HEK293 (cell line): Measurements from ENCODE around the gene RASAL2.

Experiments
- CTCF ChIA-PET: fragments of 350-600 bp; formaldehyde crosslinking; extraction: SDS; loops from one replicate; lab custom pipeline; 2021; ENCODE audit warnings: antibody characterized with exemption; lab: Yijun Ruan, JAX
- POLR2A ChIA-PET: fragments of 300-600 bp; formaldehyde crosslinking; extraction: SDS; loops from one replicate; lab custom pipeline; 2020; ENCODE audit warnings: antibody characterized with exemption, inconsistent platforms; lab: Yijun Ruan, JAX
- H3K27ac ChIP-seq: fragments of 200-500 bp; sonication (Bioruptor generic); 2 replicates; pipeline ENCODE4 v1.5.1; 2014; ENCODE audit warnings: low read depth, low read length, control low read depth, inconsistent platforms; ENCODE audit errors: extremely low read depth
- H3K36me3 ChIP-seq, 2 experiments: fragments of 200-500 bp in 1 of 2; sonication (Bioruptor generic) in 1 of 2; 1 replicate in 1 of 2; 2 replicates in 1 of 2; pipeline ENCODE4 v1.5.1; 2014 to 2017; ENCODE audit warnings: inconsistent platforms in 2 of 2, low read length in 2 of 2; ENCODE audit not compliant: control insufficient read depth in 2 of 2, insufficient read depth in 1 of 2
- H3K4me1 ChIP-seq: fragments of 200-500 bp; sonication (Bioruptor generic); 2 replicates; pipeline ENCODE4 v1.5.1; 2014; ENCODE audit warnings: mild to moderate bottlenecking, low read length, inconsistent platforms; ENCODE audit not compliant: control insufficient read depth, insufficient read depth
- H3K4me3 ChIP-seq: 2 replicates; pipeline ENCODE4 v1.5.1; 2011; ENCODE audit warnings: low read depth, mild to moderate bottlenecking, control low read depth, low read length, moderate library complexity
- H3K9me3 ChIP-seq: fragments of 200-500 bp; sonication (Bioruptor generic); 2 replicates; pipeline ENCODE4 v1.5.1; 2014; ENCODE audit warnings: low read depth, low read length, inconsistent platforms; ENCODE audit not compliant: control insufficient read depth, insufficient read depth
- ATF2 ChIP-seq: fragments of 450-650 bp; formaldehyde crosslinking; IDR thresholded peaks from 2 replicates; pipeline ENCODE4 v1.5.1; 2016; ENCODE audit warnings: missing biosample characterization, missing genetic modification characterization, low read depth
- EGR2 ChIP-seq: fragments of 450-650 bp; formaldehyde crosslinking; IDR thresholded peaks from 2 replicates; pipeline ENCODE4 v1.5.1; 2016; ENCODE audit warnings: low read depth, missing biosample characterization, missing genetic modification characterization
- GLI4 ChIP-seq: fragments of 450-650 bp; formaldehyde crosslinking; IDR thresholded peaks from 2 replicates; pipeline ENCODE4 v1.5.1; 2016; ENCODE audit warnings: missing biosample characterization, missing genetic modification characterization
- GLIS1 ChIP-seq: fragments of 450-650 bp; formaldehyde crosslinking; IDR thresholded peaks from 2 replicates; pipeline ENCODE4 v1.5.1; 2016; ENCODE audit warnings: missing biosample characterization, missing genetic modification characterization
- KLF17 ChIP-seq: fragments of 450-650 bp; formaldehyde crosslinking; IDR thresholded peaks from 2 replicates; pipeline ENCODE4 v1.5.1; 2016; ENCODE audit warnings: missing biosample characterization, missing genetic modification characterization
- MZF1 ChIP-seq: fragments of 450-650 bp; formaldehyde crosslinking; IDR thresholded peaks from 2 replicates; pipeline ENCODE4 v1.5.1; 2017; ENCODE audit warnings: missing biosample characterization, missing genetic modification characterization, borderline replicate concordance
- SP3 ChIP-seq: fragments of 450-650 bp; formaldehyde crosslinking; IDR thresholded peaks from 2 replicates; pipeline ENCODE4 v1.5.1; 2016; ENCODE audit warnings: missing biosample characterization, missing genetic modification characterization
- ZBTB17 ChIP-seq: fragments of 450-650 bp; formaldehyde crosslinking; IDR thresholded peaks from 2 replicates; pipeline ENCODE4 v1.5.1; 2016; ENCODE audit warnings: missing biosample characterization, missing genetic modification characterization
- ZBTB20 ChIP-seq: fragments of 450-650 bp; formaldehyde crosslinking; IDR thresholded peaks from 2 replicates; pipeline ENCODE4 v1.5.1; 2016; ENCODE audit warnings: missing biosample characterization, missing genetic modification characterization
- ZFHX2 ChIP-seq: fragments of 450-650 bp; formaldehyde crosslinking; conservative IDR thresholded peaks from 2 replicates; pipeline ENCODE4 v1.5.1; 2016; ENCODE audit warnings: missing biosample characterization, missing genetic modification characterization
- ZNF155 ChIP-seq: fragments of 450-650 bp; formaldehyde crosslinking; IDR thresholded peaks from 2 replicates; pipeline ENCODE4 v1.5.1; 2016; ENCODE audit warnings: missing biosample characterization, missing genetic modification characterization
- ZNF16 ChIP-seq: fragments of 450-650 bp; formaldehyde crosslinking; IDR thresholded peaks from 2 replicates; pipeline ENCODE4 v1.5.1; 2016; ENCODE audit warnings: low read depth, missing biosample characterization, missing genetic modification characterization
- ZNF280C ChIP-seq: fragments of 450-650 bp; formaldehyde crosslinking; IDR thresholded peaks from 2 replicates; pipeline ENCODE4 v1.5.1; 2016; ENCODE audit warnings: missing biosample characterization, missing genetic modification characterization
- ZNF37A ChIP-seq: fragments of 450-650 bp; IDR thresholded peaks from 2 replicates; pipeline ENCODE4 v1.5.1; 2018; ENCODE audit warnings: missing biosample characterization, missing genetic modification characterization
- ZNF501 ChIP-seq: fragments of 450-650 bp; formaldehyde crosslinking; IDR thresholded peaks from 2 replicates; pipeline ENCODE4 v1.5.1; 2016; ENCODE audit warnings: missing biosample characterization, missing genetic modification characterization
- ZNF561 ChIP-seq: fragments of 450-650 bp; IDR thresholded peaks from 2 replicates; pipeline ENCODE4 v1.5.1; 2018; ENCODE audit warnings: missing biosample characterization, missing genetic modification characterization, borderline replicate concordance
- ZNF623 ChIP-seq: fragments of 450-650 bp; formaldehyde crosslinking; IDR thresholded peaks from 2 replicates; pipeline ENCODE4 v1.5.1; 2016; ENCODE audit warnings: missing biosample characterization, missing genetic modification characterization
- ZNF791 ChIP-seq: fragments of 450-650 bp; formaldehyde crosslinking; IDR thresholded peaks from 2 replicates; pipeline ENCODE4 v1.5.1; 2016; ENCODE audit warnings: missing biosample characterization, missing genetic modification characterization
- ZNF837 ChIP-seq: fragments of 450-650 bp; formaldehyde crosslinking; IDR thresholded peaks from 2 replicates; pipeline ENCODE4 v1.5.1; 2016; ENCODE audit warnings: missing biosample characterization, missing genetic modification characterization
- ZSCAN18 ChIP-seq: fragments of 450-650 bp; formaldehyde crosslinking; IDR thresholded peaks from 2 replicates; pipeline ENCODE4 v1.5.1; 2016; ENCODE audit warnings: missing biosample characterization, missing genetic modification characterization
- TF ChIP-seq, protein P1 (sequence below): fragments of 450-650 bp; formaldehyde crosslinking; optimal IDR thresholded peaks from 2 replicates; pipeline ENCODE3; 2016; ENCODE audit warnings: missing biosample characterization, mild to moderate bottlenecking, missing genetic modification characterization
- TF ChIP-seq, protein P2 (sequence below): IDR thresholded peaks from 2 replicates; pipeline ENCODE4 v1.6.1; 2011; ENCODE audit warnings: mild to moderate bottlenecking, low read depth, low read length, borderline replicate concordance
- TF ChIP-seq, protein P3 (sequence below): fragments of 450-650 bp; formaldehyde crosslinking; IDR thresholded peaks from 2 replicates; pipeline ENCODE4 v1.5.1; 2016; ENCODE audit warnings: missing biosample characterization, missing genetic modification characterization

The RASAL2 gene

GRCh38 chr1:178367151-178367550 is 273.2 kb downstream of the RASAL2 start (continued):
- TF ChIP-seq ATF2 = no peak
- TF ChIP-seq ZSCAN18 (tag by site-specific recombination) = no peak
- no peak for TF ChIP-seq ZNF155 (tag by site-specific recombination)
- TF ChIP-seq ZNF280C = no peak
- TF ChIP-seq, protein P1, sequence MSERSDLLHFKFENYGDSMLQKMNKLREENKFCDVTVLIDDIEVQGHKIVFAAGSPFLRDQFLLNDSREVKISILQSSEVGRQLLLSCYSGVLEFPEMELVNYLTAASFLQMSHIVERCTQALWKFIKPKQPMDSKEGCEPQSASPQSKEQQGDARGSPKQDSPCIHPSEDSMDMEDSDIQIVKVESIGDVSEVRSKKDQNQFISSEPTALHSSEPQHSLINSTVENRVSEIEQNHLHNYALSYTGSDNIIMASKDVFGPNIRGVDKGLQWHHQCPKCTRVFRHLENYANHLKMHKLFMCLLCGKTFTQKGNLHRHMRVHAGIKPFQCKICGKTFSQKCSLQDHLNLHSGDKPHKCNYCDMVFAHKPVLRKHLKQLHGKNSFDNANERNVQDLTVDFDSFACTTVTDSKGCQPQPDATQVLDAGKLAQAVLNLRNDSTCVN (tag by site-specific recombination) = no peak
- no peak for TF ChIP-seq SP3 (tag by site-specific recombination)
- TF ChIP-seq ZNF561 (tag by site-specific recombination) = no peak

DNA sequence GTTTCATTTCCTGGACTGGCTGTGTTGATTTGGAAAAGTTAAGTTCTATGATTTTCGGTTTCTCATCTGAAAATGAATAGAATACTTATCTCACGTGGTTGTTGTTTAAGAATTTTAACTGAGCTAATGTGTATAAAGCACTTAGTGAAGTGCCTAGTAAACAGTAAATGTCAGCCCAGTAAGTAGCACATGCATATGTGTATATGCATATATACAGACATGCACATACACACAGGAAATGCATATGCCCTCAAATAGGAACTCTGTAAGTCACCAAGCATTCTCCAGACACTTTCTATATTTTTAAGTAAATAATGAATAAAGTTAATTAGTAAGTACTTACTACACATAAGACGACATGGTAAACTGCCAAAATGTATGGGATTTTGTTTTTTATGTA is 274.3 kb downstream of the RASAL2 start:
- H3K9me3 ChIP-seq = no peaks in the 10 kb centered on the region
- ChIA-PET CTCF (interaction anchor here (1.5 kb wide), 1 partner anchor 56 kb away, joined by 3 read pairs; no protein-coding TSS in a partner anchor), POLR2A (no interaction called here)
- H3K4me1 ChIP-seq = peaks cover 7% of the 10 kb centered on the region; the same call in 1 of the 2 replicates
- no peak overlapping the region for H3K27ac ChIP-seq
- no peak overlapping the region for H3K4me3 ChIP-seq
- H3K36me3 ChIP-seq = no peaks in the 10 kb centered on the region
- TF ChIP-seq ZNF837 (tag by site-specific recombination) = no peak
- TF ChIP-seq ZNF37A (tag by site-specific recombination) = no peak
- no peak for TF ChIP-seq ZNF791 (tag by site-specific recombination)
- TF ChIP-seq, protein P2, sequence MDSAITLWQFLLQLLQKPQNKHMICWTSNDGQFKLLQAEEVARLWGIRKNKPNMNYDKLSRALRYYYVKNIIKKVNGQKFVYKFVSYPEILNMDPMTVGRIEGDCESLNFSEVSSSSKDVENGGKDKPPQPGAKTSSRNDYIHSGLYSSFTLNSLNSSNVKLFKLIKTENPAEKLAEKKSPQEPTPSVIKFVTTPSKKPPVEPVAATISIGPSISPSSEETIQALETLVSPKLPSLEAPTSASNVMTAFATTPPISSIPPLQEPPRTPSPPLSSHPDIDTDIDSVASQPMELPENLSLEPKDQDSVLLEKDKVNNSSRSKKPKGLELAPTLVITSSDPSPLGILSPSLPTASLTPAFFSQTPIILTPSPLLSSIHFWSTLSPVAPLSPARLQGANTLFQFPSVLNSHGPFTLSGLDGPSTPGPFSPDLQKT = no peak
- no peak for TF ChIP-seq MZF1 (tag by site-specific recombination)
- no peak for TF ChIP-seq KLF17

DNA sequence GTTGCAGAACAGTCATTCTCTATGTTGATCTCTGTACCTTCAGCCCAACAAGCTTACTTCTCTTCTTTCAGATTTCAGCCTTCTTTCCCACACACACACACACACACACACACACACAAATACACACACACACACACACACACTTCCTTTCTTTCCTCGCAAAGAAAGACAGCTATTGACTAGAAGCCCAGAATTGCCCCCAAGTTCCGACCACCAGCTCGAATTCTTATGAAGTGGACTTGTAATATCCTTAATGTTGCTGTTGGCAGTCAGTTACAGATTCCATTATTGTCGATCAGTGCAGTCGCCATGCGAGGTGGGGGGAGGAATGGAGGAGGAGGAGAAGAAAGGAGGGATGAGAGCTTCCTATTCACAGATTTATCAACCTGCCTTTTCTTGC is 277.3 kb downstream of the RASAL2 start:
- POLR2A ChIA-PET = no interaction called here
- Histone ChIP-seq H3K9me3 (no peaks in the 10 kb centered on the region), H3K36me3 (no peaks in the 10 kb centered on the region), H3K4me3 (no peak overlapping the region), H3K4me1 (peaks cover 11% of the 10 kb centered on the region), H3K27ac (no peak overlapping the region)
- CTCF ChIA-PET = interaction anchor here (0.6 to 1.4 kb wide), 5 partner anchors 8 to 856 kb away, joined by 3 to 4 read pairs (median 3); no protein-coding TSS in a partner anchor
- TF ChIP-seq ZBTB20 (tag by site-specific recombination) = no peak
- peak; percentile 85 for TF ChIP-seq ZBTB17 (tag by site-specific recombination)
- no peak for TF ChIP-seq ZNF623 (tag by site-specific recombination)
- peak; percentile 43; the same call in 1 of the 2 replicates for TF ChIP-seq EGR2 (tag by site-specific recombination)
- TF ChIP-seq, protein P3, sequence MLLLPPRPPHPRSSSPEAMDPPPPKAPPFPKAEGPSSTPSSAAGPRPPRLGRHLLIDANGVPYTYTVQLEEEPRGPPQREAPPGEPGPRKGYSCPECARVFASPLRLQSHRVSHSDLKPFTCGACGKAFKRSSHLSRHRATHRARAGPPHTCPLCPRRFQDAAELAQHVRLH (tag by site-specific recombination) = 0 out of 2 replicates have a peak, but pooled peaks have one; percentile 60
- peak; percentile 44 for TF ChIP-seq ZFHX2 (tag by site-specific recombination)
- no peak for TF ChIP-seq GLIS1 (tag by site-specific recombination)
- TF ChIP-seq MZF1 (tag by site-specific recombination) = no peak
- 0 out of 2 replicates have a peak, but pooled peaks have one; percentile 26 for TF ChIP-seq ZNF501 (tag by site-specific recombination)
- no peak for TF ChIP-seq GLI4 (tag by site-specific recombination)
- TF ChIP-seq ZNF16 (tag by site-specific recombination) = no peak
